Measurements from ENCODE around the gene GLDC. TPM values are rescaled to one million over a fixed set of nuclear protein-coding genes. Genes with fewer than 3 reads are reported as not detected.

GLDC gene
- total RNA-seq, 4 donors from 2014 or later = 1.1 to 21.6 (median 10.2) TPM

DNA sequence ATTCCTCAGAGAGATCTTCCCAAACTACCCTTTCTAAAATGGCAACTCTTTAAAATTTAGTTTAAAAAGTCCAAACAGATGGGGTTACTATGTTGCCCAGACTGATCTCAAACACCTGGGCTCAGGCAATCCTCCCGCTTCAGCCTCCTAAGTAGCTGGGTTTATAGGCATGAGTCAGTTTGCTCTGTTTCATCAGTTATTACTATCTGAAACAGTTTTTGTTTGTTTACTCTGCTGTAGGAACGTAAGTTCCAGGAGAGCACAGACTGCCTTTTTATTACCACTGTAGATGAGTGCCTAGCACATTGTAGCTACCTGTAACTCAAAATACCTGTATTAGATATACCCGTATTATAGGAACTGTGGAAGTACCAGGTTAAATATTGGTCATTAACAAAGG is 143.1 kb downstream of the GLDC start:
- H3K4me3 ChIP-seq = no peak overlapping the region
- no peaks in the 10 kb centered on the region for H3K9me3 ChIP-seq
- TF ChIP-seq, protein P1, sequence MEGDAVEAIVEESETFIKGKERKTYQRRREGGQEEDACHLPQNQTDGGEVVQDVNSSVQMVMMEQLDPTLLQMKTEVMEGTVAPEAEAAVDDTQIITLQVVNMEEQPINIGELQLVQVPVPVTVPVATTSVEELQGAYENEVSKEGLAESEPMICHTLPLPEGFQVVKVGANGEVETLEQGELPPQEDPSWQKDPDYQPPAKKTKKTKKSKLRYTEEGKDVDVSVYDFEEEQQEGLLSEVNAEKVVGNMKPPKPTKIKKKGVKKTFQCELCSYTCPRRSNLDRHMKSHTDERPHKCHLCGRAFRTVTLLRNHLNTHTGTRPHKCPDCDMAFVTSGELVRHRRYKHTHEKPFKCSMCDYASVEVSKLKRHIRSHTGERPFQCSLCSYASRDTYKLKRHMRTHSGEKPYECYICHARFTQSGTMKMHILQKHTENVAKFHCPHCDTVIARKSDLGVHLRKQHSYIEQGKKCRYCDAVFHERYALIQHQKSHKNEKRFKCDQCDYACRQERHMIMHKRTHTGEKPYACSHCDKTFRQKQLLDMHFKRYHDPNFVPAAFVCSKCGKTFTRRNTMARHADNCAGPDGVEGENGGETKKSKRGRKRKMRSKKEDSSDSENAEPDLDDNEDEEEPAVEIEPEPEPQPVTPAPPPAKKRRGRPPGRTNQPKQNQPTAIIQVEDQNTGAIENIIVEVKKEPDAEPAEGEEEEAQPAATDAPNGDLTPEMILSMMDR (IDR thresholded peaks at IDR 0.05) = no peak
- TF ChIP-seq POLR2A (IDR thresholded peaks at IDR 0.05) = no peak
- H3K27me3 ChIP-seq = no peaks in the 10 kb centered on the region
- H3K27ac ChIP-seq = no peak overlapping the region
- H3K4me1 ChIP-seq = no peaks in the 10 kb centered on the region
- intact Hi-C loops (cut with DNase I) = no loop called here
- no peak for DNase-seq
- peaks cover 0 to 100% (median 18%) of the 10 kb centered on the region in 3 donors for H3K36me3 ChIP-seq
- 87 to 92% methylated on average over 3 of the region's 3 CpGs for WGBS, 2 donors

DNA sequence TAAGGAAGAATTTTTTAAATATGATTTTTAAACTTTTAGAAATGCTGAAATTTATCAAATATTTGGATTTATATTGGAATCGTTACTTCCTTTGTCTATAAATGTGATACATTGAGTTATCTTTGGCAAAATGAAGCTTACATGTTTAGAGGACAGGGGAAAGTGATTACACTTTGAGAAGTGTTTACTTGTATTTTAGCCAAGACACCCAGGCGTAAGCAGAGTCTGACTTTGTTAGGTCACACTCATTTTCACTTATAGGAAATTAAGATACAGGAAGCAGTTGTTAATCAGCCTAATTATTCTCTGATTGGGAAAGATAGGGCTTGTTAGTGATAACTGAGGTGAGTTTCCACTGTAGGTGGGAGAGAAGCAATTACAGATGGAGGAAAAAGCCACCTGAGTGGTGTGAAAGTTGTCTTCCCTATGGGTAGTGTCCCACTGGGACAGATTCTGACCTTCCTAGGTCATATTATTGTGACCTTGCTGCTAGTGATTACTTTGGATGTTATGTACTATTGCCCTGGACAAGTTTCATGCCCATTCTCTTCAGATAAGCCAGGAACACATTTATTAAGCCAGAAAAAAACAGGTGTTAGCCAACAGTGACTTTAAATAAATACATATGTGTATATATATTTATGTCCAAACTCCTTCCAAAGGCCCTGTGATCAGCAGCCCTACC is 143.9 kb downstream of the GLDC start:
- H3K36me3 ChIP-seq = peaks cover 0 to 100% (median 13%) of the 10 kb centered on the region in 3 donors
- no peak overlapping the region for H3K4me3 ChIP-seq
- H3K27me3 ChIP-seq = no peaks in the 10 kb centered on the region
- H3K27ac ChIP-seq = no peak overlapping the region
- intact Hi-C loops (cut with DNase I) = no loop called here
- H3K9me3 ChIP-seq = no peaks in the 10 kb centered on the region
- no peaks in the 10 kb centered on the region for H3K4me1 ChIP-seq
- no peak for DNase-seq
- no peak for TF ChIP-seq POLR2A (IDR thresholded peaks at IDR 0.05)
- TF ChIP-seq, protein P1 (IDR thresholded peaks at IDR 0.05) = no peak
- 76 to 85% methylated on average over 2 of the region's 2 CpGs for WGBS, 2 donors

DNA sequence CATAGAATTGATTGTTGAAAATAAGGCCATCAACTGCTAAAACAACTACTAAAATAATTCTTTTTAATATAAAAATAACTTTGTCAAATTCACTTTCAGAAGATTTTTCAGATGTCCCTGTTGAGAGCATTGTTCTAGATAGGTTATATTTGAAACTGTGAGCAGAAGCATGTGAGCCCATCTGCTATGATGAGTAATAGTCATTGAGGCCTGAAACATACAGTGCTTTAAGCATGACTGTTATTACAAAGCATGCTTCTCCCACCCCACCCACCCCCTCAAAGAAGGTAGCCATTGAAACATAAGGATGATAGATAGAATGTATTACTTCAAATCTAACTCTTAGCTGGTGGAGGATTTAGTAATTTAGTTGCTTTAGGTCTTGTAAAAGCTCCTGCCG is 146.5 kb downstream of the GLDC start:
- H3K9me3 ChIP-seq = no peaks in the 10 kb centered on the region
- no peaks in the 10 kb centered on the region for H3K4me1 ChIP-seq
- peaks cover 0 to 100% (median 5%) of the 10 kb centered on the region in 3 donors for H3K36me3 ChIP-seq
- WGBS, 2 donors = 86 to 93% methylated on average over 1 of the region's 1 CpG
- TF ChIP-seq POLR2A (IDR thresholded peaks at IDR 0.05) = no peak
- TF ChIP-seq, protein P1 (IDR thresholded peaks at IDR 0.05) = no peak
- H3K27ac ChIP-seq = no peak overlapping the region
- no peak overlapping the region for H3K4me3 ChIP-seq
- intact Hi-C loops (cut with DNase I) = no loop called here
- H3K27me3 ChIP-seq = no peaks in the 10 kb centered on the region
- DNase-seq = no peak

DNA sequence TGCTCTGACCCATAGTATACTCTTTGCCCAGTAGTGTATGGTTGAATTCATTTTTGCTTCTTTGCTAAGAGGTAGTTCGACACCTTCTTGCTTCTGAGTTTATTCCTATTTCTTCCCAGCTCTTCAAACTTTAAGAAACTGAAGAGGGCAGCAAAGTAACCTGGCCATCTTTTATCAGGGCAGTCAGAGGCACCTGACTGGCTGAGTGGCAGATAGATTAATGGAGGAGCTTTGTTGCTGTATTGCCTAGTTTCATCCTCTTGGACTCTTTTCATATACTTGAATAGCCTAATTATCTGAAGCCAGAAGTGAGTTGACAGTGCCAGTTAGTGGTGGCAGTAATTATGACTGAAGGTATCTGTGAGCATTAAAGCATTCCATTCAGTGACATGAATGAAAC is 150.1 kb downstream of the GLDC start:
- no peak for DNase-seq
- no peak for TF ChIP-seq POLR2A (IDR thresholded peaks at IDR 0.05)
- TF ChIP-seq, protein P1 (IDR thresholded peaks at IDR 0.05) = no peak
- no peak overlapping the region for H3K27ac ChIP-seq
- intact Hi-C loops (cut with DNase I) = no loop called here
- no peak overlapping the region for H3K4me3 ChIP-seq
- 91 to 94% methylated on average over 1 of the region's 1 CpG for WGBS, 2 donors
- H3K9me3 ChIP-seq = no peaks in the 10 kb centered on the region
- H3K4me1 ChIP-seq = no peaks in the 10 kb centered on the region
- peaks cover 0 to 87% (median 5%) of the 10 kb centered on the region in 3 donors for H3K36me3 ChIP-seq
- H3K27me3 ChIP-seq = no peaks in the 10 kb centered on the region

DNA sequence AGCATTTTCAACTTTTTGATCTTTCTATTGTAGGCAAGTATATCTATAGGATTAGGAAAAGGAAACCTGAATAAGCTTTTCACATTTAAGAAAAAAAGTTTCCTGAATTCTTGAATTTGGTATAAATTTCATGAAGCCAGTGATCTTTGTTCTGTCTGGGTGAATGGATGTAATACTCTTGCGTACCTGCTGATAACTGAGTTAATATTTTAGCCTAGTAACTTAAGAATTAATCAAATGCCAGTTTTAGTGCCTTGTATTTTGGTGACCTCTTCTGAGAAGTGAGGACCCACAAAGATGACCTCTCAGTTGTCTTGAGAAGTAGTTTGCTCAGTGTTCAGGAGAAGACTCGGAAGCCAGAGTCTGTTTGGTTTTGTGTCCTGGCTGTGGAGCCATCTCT is 154.7 kb downstream of the GLDC start:
- Histone ChIP-seq H3K4me3 (no peak overlapping the region), H3K36me3 (peaks cover 7 to 87% (median 9%) of the 10 kb centered on the region in 3 donors), H3K9me3 (no peaks in the 10 kb centered on the region), H3K4me1 (no peaks in the 10 kb centered on the region), H3K27me3 (no peaks in the 10 kb centered on the region), H3K27ac (no peak overlapping the region)
- intact Hi-C loops (cut with DNase I) = no loop called here
- TF ChIP-seq, protein P1 (IDR thresholded peaks at IDR 0.05) = no peak
- TF ChIP-seq POLR2A (IDR thresholded peaks at IDR 0.05) = no peak
- 97 to 100% methylated on average over 2 of the region's 2 CpGs for WGBS, 2 donors
- no peak for DNase-seq
